ENCODE data around the gene NOL9. TPM values are rescaled to one million over a fixed set of nuclear protein-coding genes. Genes with fewer than 3 reads are reported as not detected.

Gene NOL9
- total RNA-seq, 6 experiments from 2014 or later = 8.9 to 13.1 (median 10.7) TPM

GRCh38 chr1:6526316-6526715 is 28.0 kb downstream of the NOL9 start:
- DNase-seq (peak in 1 of 3 donors; percentile 32), ATAC-seq (no peak)
- no peak overlapping the region for H3K4me3 ChIP-seq
- no peak overlapping the region for H3K27ac ChIP-seq
- H3K4me1 ChIP-seq = no peaks in the 10 kb centered on the region
- intact Hi-C loops (cut with DNase I) = no loop called here
- no peak for TF ChIP-seq CTCF (IDR thresholded peaks at IDR 0.05)
- TF ChIP-seq POLR2A (IDR thresholded peaks at IDR 0.05) = no peak
- no peaks in the 10 kb centered on the region for H3K27me3 ChIP-seq
- WGBS (ENCODE audit: insufficient coverage, low coverage, low lambda C conversion rate, missing lambda C conversion rate) = 100% methylated on average over 1 of the region's 11 CpGs
- peaks cover 0 to 49% (median 15%) of the 10 kb centered on the region in 4 donors for H3K36me3 ChIP-seq
- H3K9me3 ChIP-seq = no peaks in the 10 kb centered on the region

GRCh38 chr1:6523566-6523965 is 30.7 kb downstream of the NOL9 start:
- no peaks in the 10 kb centered on the region for H3K27me3 ChIP-seq
- H3K4me1 ChIP-seq = peaks cover 0 to 3% (median 0%) of the 10 kb centered on the region in 4 donors
- intact Hi-C loops (cut with DNase I) = no loop called here
- TF ChIP-seq POLR2A (IDR thresholded peaks at IDR 0.05) (no peak), CTCF (IDR thresholded peaks at IDR 0.05) (peak; percentile 33 to 54 (median 38))
- no peak overlapping the region for H3K4me3 ChIP-seq
- H3K27ac ChIP-seq = no peak overlapping the region
- H3K36me3 ChIP-seq = peaks cover 0 to 26% (median 13%) of the 10 kb centered on the region in 4 donors
- DNase-seq (peak in 1 of 3 donors; percentile 30), ATAC-seq (peak; percentile 68 to 78 (median 74))
- 29% methylated on average over 5 of the region's 6 CpGs for WGBS (ENCODE audit: insufficient coverage, low coverage, low lambda C conversion rate, missing lambda C conversion rate)
- H3K9me3 ChIP-seq = no peaks in the 10 kb centered on the region

- Histone ChIP-seq H3K9me3 (no peaks in the 10 kb centered on the region), H3K36me3 (peaks cover 0 to 16% (median 7%) of the 10 kb centered on the region in 4 donors), H3K27me3 (no peaks in the 10 kb centered on the region), H3K4me1 (peaks cover 0 to 3% (median 0%) of the 10 kb centered on the region in 4 donors), H3K27ac (no peak overlapping the region), H3K4me3 (no peak overlapping the region)
- ATAC-seq (no peak), DNase-seq (peak in 1 of 3 donors; percentile 5)
- 40% methylated on average over 2 of the region's 5 CpGs for WGBS (ENCODE audit: insufficient coverage, low coverage, low lambda C conversion rate, missing lambda C conversion rate)
- TF ChIP-seq CTCF (IDR thresholded peaks at IDR 0.05) = no peak
- TF ChIP-seq POLR2A (IDR thresholded peaks at IDR 0.05) = no peak
- intact Hi-C loops (cut with DNase I) = no loop called here
Observed at GRCh38 chr1:6521536-6521935, 32.8 kb downstream of the NOL9 start.

GRCh38 chr1:6519935-6520671 is 34.2 kb downstream of the NOL9 start:
- 21% methylated on average over 7 of the region's 13 CpGs for WGBS (ENCODE audit: insufficient coverage, low coverage, low lambda C conversion rate, missing lambda C conversion rate)
- H3K27me3 ChIP-seq = no peaks in the 10 kb centered on the region
- H3K4me3 ChIP-seq = no peak overlapping the region
- peak; percentile 74 to 93 (median 76) for ATAC-seq
- no peaks in the 10 kb centered on the region for H3K9me3 ChIP-seq
- no peak for TF ChIP-seq POLR2A (IDR thresholded peaks at IDR 0.05)
- TF ChIP-seq CTCF (IDR thresholded peaks at IDR 0.05) = no peak
- no peak overlapping the region for H3K27ac ChIP-seq
- DNase-seq = peak in 1 of 3 donors; percentile 64
- peaks cover 0 to 3% (median 0%) of the 10 kb centered on the region in 4 donors for H3K4me1 ChIP-seq
- H3K36me3 ChIP-seq = peaks cover 0 to 1% (median 0%) of the 10 kb centered on the region in 4 donors
- intact Hi-C loops (cut with DNase I) = no loop called here

Data from right lobe of liver (tissue), 6 donors.